ENCODE results near the gene CPED1. TPM values are rescaled to one million over a fixed set of nuclear protein-coding genes. Genes with fewer than 3 reads are reported as not detected.

CPED1 gene
- total RNA-seq, 1 experiment from 2014 or later: 0.13 TPM

GRCh38 chr7:121339082-121339481 is 350.6 kb downstream of the CPED1 start:
- no peaks in the 10 kb centered on the region for H3K79me2 ChIP-seq (ENCODE audit: insufficient read depth, low read length)
- no peak overlapping the region for H3K4me2 ChIP-seq (ENCODE audit: insufficient read depth, insufficient read length, low read length)
- no peak overlapping the region for H2AK5ac ChIP-seq (ENCODE audit: insufficient read length, low read length)
- no peaks in the 10 kb centered on the region for H4K20me1 ChIP-seq (ENCODE audit: control insufficient read depth, insufficient read depth, insufficient read length)
- H3K56ac ChIP-seq (ENCODE audit: insufficient read length, low read depth, low read length): no peak overlapping the region
- no peak overlapping the region for H4K8ac ChIP-seq (replicated peaks; ENCODE audit: insufficient read length, low read depth, low read length)
- H3K4me3 Mint-ChIP-seq: no peak overlapping the region
- H3K4me1 ChIP-seq (ENCODE audit: insufficient read depth, low read length): no peaks in the 10 kb centered on the region
- no peaks in the 10 kb centered on the region for H3K9me3 ChIP-seq (ENCODE audit: control insufficient read depth, low read depth, low read length)
- no peak overlapping the region for H4K91ac ChIP-seq (ENCODE audit: insufficient read length, low read depth, low read length)
- no peaks in the 10 kb centered on the region for H3K9me3 Mint-ChIP-seq
- H3K27ac ChIP-seq (ENCODE audit: insufficient read length, low read depth, low read length): no peak overlapping the region
- H3K18ac ChIP-seq (ENCODE audit: insufficient read length, low read depth, low read length): no peak overlapping the region
- no peaks in the 10 kb centered on the region for H3K23me2 ChIP-seq (ENCODE audit: insufficient read length, low read depth, low read length, poor library complexity, severe bottlenecking)
- H3K27me3 ChIP-seq (ENCODE audit: insufficient read depth, low read length): no peaks in the 10 kb centered on the region
- no peak overlapping the region for H2BK5ac ChIP-seq (ENCODE audit: insufficient read length, low read length)
- H4K5ac ChIP-seq (ENCODE audit: insufficient read length, low read depth, low read length): no peak overlapping the region
- no peak overlapping the region for H2BK120ac ChIP-seq (ENCODE audit: low read depth, low read length, poor library complexity, severe bottlenecking)
- H2AFZ ChIP-seq (ENCODE audit: low read length): no peak overlapping the region
- H2BK20ac ChIP-seq (ENCODE audit: low read depth, low read length, poor library complexity, severe bottlenecking): no peak overlapping the region
- no peak overlapping the region for H2BK12ac ChIP-seq (ENCODE audit: insufficient read length, low read depth, low read length)
- no peak overlapping the region for H3K9ac ChIP-seq (ENCODE audit: extremely low read depth, insufficient read length, low read length)
- H3K4ac ChIP-seq (ENCODE audit: low read depth, low read length): no peak overlapping the region
- no peaks in the 10 kb centered on the region for H3K4me1 Mint-ChIP-seq
- no peak for TF ChIP-seq CTCF (conservative IDR thresholded peaks at IDR 0.05)
- no peak overlapping the region for H3K27ac Mint-ChIP-seq
- WGBS (ENCODE audit: extremely low coverage, insufficient read length, low lambda C conversion rate): no CpG with 5 or more reads among the region's 5 CpGs
- no peak overlapping the region for H3T11ph ChIP-seq (ENCODE audit: low read length)
- no peak for DNase-seq
- no peaks in the 10 kb centered on the region for H3K79me1 ChIP-seq (ENCODE audit: insufficient read depth, low read depth, low read length, poor library complexity, severe bottlenecking)
- H3K36me3 Mint-ChIP-seq (ENCODE audit: insufficient read depth in 1 of 3, low read depth in 3 of 3): no peaks in the 10 kb centered on the region
- H3K14ac ChIP-seq (ENCODE audit: insufficient read depth, low read length): no peak overlapping the region
- no peaks in the 10 kb centered on the region for H3K27me3 Mint-ChIP-seq (ENCODE audit: low read depth)
- H2BK15ac ChIP-seq (ENCODE audit: low read depth, low read length): no peak overlapping the region
- no peak overlapping the region for H3K23ac ChIP-seq (ENCODE audit: insufficient read length, low read depth, low read length)

Measured in H9 (cell line).